ENCODE measurements around the gene CECR2.
"Not testable (repeated sequence)": the region's sequence is repeated elsewhere in the genome, so short reads cannot be mapped to it uniquely, and the experiment has no call there.

Gene CECR2

GRCh38 chr22:17512960-17513359 is 143.7 kb downstream of the CECR2 start:
- no peak for DNase-seq (ENCODE audit: low read depth, low spot score)

- DNase-seq (ENCODE audit: low read depth, low spot score): no peak
These were observed 144.4 kb downstream of the CECR2 start for GRCh38 chr22:17513612-17514011.

GRCh38 chr22:17514084-17514483 is 144.8 kb downstream of the CECR2 start:
- no peak for DNase-seq (ENCODE audit: low read depth, low spot score)

GRCh38 chr22:17518406-17518805 is 149.1 kb downstream of the CECR2 start:
- no peak for DNase-seq (ENCODE audit: low read depth, low spot score)

- DNase-seq (ENCODE audit: low read depth, low spot score): not testable (repeated sequence)
These were observed 152.7 kb downstream of the CECR2 start for GRCh38 chr22:17521971-17522370.

- DNase-seq (ENCODE audit: low read depth, low spot score): no peak
These were observed 154.7 kb downstream of the CECR2 start for GRCh38 chr22:17523925-17524324.

GRCh38 chr22:17536269-17536668 is 167.0 kb downstream of the CECR2 start:
- DNase-seq (ENCODE audit: low read depth, low spot score): no peak

- no peak for DNase-seq (ENCODE audit: low read depth, low spot score)
These were observed 167.9 kb downstream of the CECR2 start for GRCh38 chr22:17537155-17537554.

GRCh38 chr22:17540481-17540880 is 171.2 kb downstream of the CECR2 start:
- no peak for DNase-seq (ENCODE audit: low read depth, low spot score)

- no peak for DNase-seq (ENCODE audit: low read depth, low spot score)
These were observed 172.2 kb downstream of the CECR2 start for GRCh38 chr22:17541476-17541875.

GRCh38 chr22:17542452-17542851 is 173.2 kb downstream of the CECR2 start:
- no peak for DNase-seq (ENCODE audit: low read depth, low spot score)

GRCh38 chr22:17548010-17548755 is 178.9 kb downstream of the CECR2 start:
- no peak for DNase-seq (ENCODE audit: low read depth, low spot score)

GRCh38 chr22:17548756-17549035 is 179.4 kb downstream of the CECR2 start:
- no peak for DNase-seq (ENCODE audit: low read depth, low spot score)

GRCh38 chr22:17549183-17549582 is 179.9 kb downstream of the CECR2 start:
- DNase-seq (ENCODE audit: low read depth, low spot score): no peak

GRCh38 chr22:17549655-17550054 is 180.4 kb downstream of the CECR2 start:
- no peak for DNase-seq (ENCODE audit: low read depth, low spot score)

GRCh38 chr22:17552737-17553136 is 183.5 kb downstream of the CECR2 start:
- no peak for DNase-seq (ENCODE audit: low read depth, low spot score)

- DNase-seq (ENCODE audit: low read depth, low spot score): no peak
These were observed 185.6 kb downstream of the CECR2 start for GRCh38 chr22:17554814-17555213.

GRCh38 chr22:17559188-17559587 is 189.9 kb downstream of the CECR2 start:
- DNase-seq (ENCODE audit: low read depth, low spot score): no peak

GRCh38 chr22:17562906-17563870 is 193.9 kb downstream of the CECR2 start, which contains the start of gene SLC25A18:
TSS of gene SLC25A18 (plus strand) at chr22:17563498. CDS start at chr22:17579945, 16,447 bp downstream.
- DNase-seq (ENCODE audit: low read depth, low spot score): no peak

GRCh38 chr22:17563936-17564391 is 194.7 kb downstream of the CECR2 start:
- no peak for DNase-seq (ENCODE audit: low read depth, low spot score)

- DNase-seq (ENCODE audit: low read depth, low spot score): not testable (repeated sequence)
These were observed 196.9 kb downstream of the CECR2 start for GRCh38 chr22:17566016-17566687.

GRCh38 chr22:17566776-17567175 is 197.5 kb downstream of the CECR2 start:
- no peak for DNase-seq (ENCODE audit: low read depth, low spot score)
